SK-N-MC (cell line): ENCODE results near the gene PAK1.

Experiments
- DNase-seq: peaks from one replicate; pipeline ENCODE4 v3.0.0-alpha.2; 2011; ENCODE audit warnings: low read depth, low spot score
- H3K27ac ChIP-seq: fragments of 200-600 bp; sonication (generic); 2 replicates; pipeline ENCODE4 v1.5.1; 2016; ENCODE audit warnings: mixed run types
- H3K36me3 ChIP-seq: fragments of 200-600 bp; sonication (generic); 2 replicates; pipeline ENCODE4 v1.6.1; 2017; ENCODE audit warnings: antibody characterized with exemption, low read length, mixed read lengths; ENCODE audit not compliant: insufficient read depth
- H3K4me3 ChIP-seq: fragments of 200-600 bp; sonication (generic); 2 replicates; pipeline ENCODE4 v1.5.1; 2016
- H3K9ac ChIP-seq: fragments of 200-600 bp; sonication (generic); 2 replicates; pipeline ENCODE4 v1.8.0; 2017; ENCODE audit warnings: mixed run types, mixed read lengths; ENCODE audit not compliant: insufficient read length
- H3K9me3 ChIP-seq: fragments of 200-600 bp; sonication (generic); 2 replicates; pipeline ENCODE4 v1.6.1; 2017; ENCODE audit warnings: low read depth, mild to moderate bottlenecking, antibody characterized with exemption, low read length, moderate library complexity, mixed read lengths
- EZH2 ChIP-seq: fragments of 200-600 bp; sonication (generic); IDR thresholded peaks from one replicate; pipeline ENCODE4 v1.6.1; 2017; ENCODE audit warnings: antibody characterized with exemption
- FOXP2 ChIP-seq: optimal IDR thresholded peaks from 2 replicates; pipeline ENCODE3; 2011; ENCODE audit warnings: mild to moderate bottlenecking, moderate library complexity; ENCODE audit not compliant: insufficient read depth; ENCODE audit errors: extremely low read length, control extremely low read depth
- POLR2AphosphoS5 ChIP-seq: IDR thresholded peaks from 2 replicates; pipeline ENCODE4 v1.6.1; 2012; ENCODE audit warnings: mild to moderate bottlenecking, low read depth, low read length, borderline replicate concordance

PAK1 gene

GRCh38 chr11:77340501-77340900 lies 133.4 kb downstream of the PAK1 start:
- Histone ChIP-seq H3K36me3 (no peaks in the 10 kb centered on the region; the same call in 1 of the 2 replicates), H3K4me3 (no peak overlapping the region), H3K9ac (no peak overlapping the region), H3K27ac (no peak overlapping the region), H3K9me3 (no peaks in the 10 kb centered on the region)
- TF ChIP-seq EZH2, result no peak
- no peak for TF ChIP-seq FOXP2
- TF ChIP-seq POLR2AphosphoS5, result no peak
- no peak for DNase-seq

GRCh38 chr11:77332259-77332658 lies 141.6 kb downstream of the PAK1 start:
- Histone ChIP-seq H3K27ac (no peak overlapping the region), H3K36me3 (peaks cover 7% of the 10 kb centered on the region), H3K4me3 (no peak overlapping the region), H3K9me3 (no peaks in the 10 kb centered on the region), H3K9ac (no peak overlapping the region)
- no peak for DNase-seq
- no peak for TF ChIP-seq FOXP2
- no peak for TF ChIP-seq POLR2AphosphoS5
- TF ChIP-seq EZH2, result no peak

- Histone ChIP-seq H3K36me3 (peaks cover 13% of the 10 kb centered on the region; the same call in 1 of the 2 replicates), H3K4me3 (no peak overlapping the region), H3K9ac (no peak overlapping the region), H3K9me3 (no peaks in the 10 kb centered on the region), H3K27ac (no peak overlapping the region)
- DNase-seq, result no peak
- TF ChIP-seq POLR2AphosphoS5 (no peak), EZH2 (no peak), FOXP2 (no peak)
Measured at GRCh38 chr11:77325159-77325558, 148.7 kb downstream of the PAK1 start.

- Histone ChIP-seq H3K9me3 (no peaks in the 10 kb centered on the region), H3K36me3 (peaks cover 13% of the 10 kb centered on the region; the same call in 1 of the 2 replicates), H3K27ac (no peak overlapping the region), H3K4me3 (no peak overlapping the region), H3K9ac (no peak overlapping the region)
- no peak for TF ChIP-seq FOXP2
- no peak for TF ChIP-seq POLR2AphosphoS5
- no peak for TF ChIP-seq EZH2
- DNase-seq, result no peak
Measured at GRCh38 chr11:77324508-77324907, 149.4 kb downstream of the PAK1 start.

- DNase-seq, result no peak
- H3K27ac ChIP-seq, result no peak overlapping the region
- H3K9ac ChIP-seq, result no peak overlapping the region
- H3K4me3 ChIP-seq, result no peak overlapping the region
- no peak for TF ChIP-seq FOXP2
- peaks cover 13% of the 10 kb centered on the region; the same call in 1 of the 2 replicates for H3K36me3 ChIP-seq
- H3K9me3 ChIP-seq, result no peaks in the 10 kb centered on the region
Measured at GRCh38 chr11:77322926-77323590, 150.8 kb downstream of the PAK1 start.

- no peak overlapping the region for H3K9ac ChIP-seq
- peaks cover 13% of the 10 kb centered on the region; the same call in 1 of the 2 replicates for H3K36me3 ChIP-seq
- no peak overlapping the region for H3K4me3 ChIP-seq
- TF ChIP-seq FOXP2, result no peak
- no peak for TF ChIP-seq EZH2
- TF ChIP-seq POLR2AphosphoS5, result no peak
- H3K27ac ChIP-seq, result no peak overlapping the region
- no peak for DNase-seq
- H3K9me3 ChIP-seq, result no peaks in the 10 kb centered on the region
Measured at GRCh38 chr11:77322506-77322905, 151.4 kb downstream of the PAK1 start.

GRCh38 chr11:77320351-77320750 lies 153.5 kb downstream of the PAK1 start:
- TF ChIP-seq EZH2, result no peak
- no peak for TF ChIP-seq FOXP2
- no peak for TF ChIP-seq POLR2AphosphoS5
- Histone ChIP-seq H3K9ac (no peak overlapping the region), H3K27ac (no peak overlapping the region), H3K9me3 (no peaks in the 10 kb centered on the region), H3K4me3 (no peak overlapping the region), H3K36me3 (peaks cover 4% of the 10 kb centered on the region; the same call in 1 of the 2 replicates)
- no peak for DNase-seq

- no peak for DNase-seq
- no peaks in the 10 kb centered on the region; the same call in 1 of the 2 replicates for H3K36me3 ChIP-seq
- H3K27ac ChIP-seq, result no peak overlapping the region
- no peak overlapping the region for H3K9ac ChIP-seq
- TF ChIP-seq FOXP2 (no peak), POLR2AphosphoS5 (no peak), EZH2 (no peak)
- H3K4me3 ChIP-seq, result no peak overlapping the region
- no peaks in the 10 kb centered on the region for H3K9me3 ChIP-seq
Measured at GRCh38 chr11:77318600-77318999, 155.3 kb downstream of the PAK1 start.

GRCh38 chr11:77316733-77317342 lies 157.1 kb downstream of the PAK1 start:
- no peaks in the 10 kb centered on the region for H3K9me3 ChIP-seq
- DNase-seq, result no peak
- no peak for TF ChIP-seq FOXP2
- TF ChIP-seq POLR2AphosphoS5, result no peak
- TF ChIP-seq EZH2, result no peak

More at GRCh38 chr11:77316733-77317342, 157.1 kb downstream of the PAK1 start:
- Histone ChIP-seq H3K9ac (no peak overlapping the region), H3K36me3 (no peaks in the 10 kb centered on the region; the same call in 1 of the 2 replicates), H3K4me3 (no peak overlapping the region), H3K27ac (no peak overlapping the region)
